Hematopoietic multipotent progenitor cell treated with erythropoietin and hydrocortisone succinate and interleukin-3 and kit ligand, for 15 days (in vitro differentiated cells): Measurements from ENCODE around the gene INTS14.

Source experiments
- DNase-seq: peaks from one replicate; pipeline ENCODE4 v3.0.0-alpha.2; 2015; ENCODE audit warnings: low spot score

INTS14 gene

GRCh38 chr15:65530318-65531111 lies 80.4 kb downstream of the INTS14 start, which contains the start of gene HACD3:
TSS of gene HACD3 (plus strand) at chr15:65530463. CDS start at chr15:65530632, 169 bp downstream.
- DNase-seq, result peak; percentile 88

DNA sequence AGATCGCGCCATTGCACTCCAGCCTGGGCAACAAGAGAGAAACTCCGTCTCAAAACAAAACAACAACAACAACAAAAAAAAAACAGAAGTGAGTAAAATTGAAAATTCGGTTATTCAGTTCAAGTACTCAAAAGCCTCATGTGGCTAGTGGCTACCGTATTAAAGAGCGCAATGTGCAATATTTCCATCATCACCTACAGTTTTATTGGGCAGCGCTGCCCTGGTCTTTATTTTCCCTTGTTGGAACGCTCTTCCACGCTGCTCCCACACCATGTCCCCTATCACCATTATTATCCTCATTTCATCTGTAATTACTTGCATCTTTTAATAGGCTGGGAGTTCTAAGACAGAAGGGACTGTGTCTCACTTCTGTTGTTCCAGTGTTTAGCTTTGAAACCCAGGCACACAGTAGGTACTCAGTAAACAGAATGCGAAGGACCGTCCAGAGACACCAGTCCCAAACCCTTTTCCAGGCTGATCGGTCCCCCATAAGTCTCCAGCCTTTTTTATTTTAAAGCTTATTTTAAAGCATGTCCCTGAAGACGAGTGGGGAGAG lies 81.1 kb downstream of the INTS14 start:
- DNase-seq, result no peak
